Forelimb muscle (tissue), 1 donor: ENCODE measurements around the gene PIK3AP1. TPM values are rescaled to one million over a fixed set of nuclear protein-coding genes. Genes with fewer than 3 reads are reported as not detected.
"Not testable (repeated sequence)": the region's sequence is repeated elsewhere in the genome, so short reads cannot be mapped to it uniquely, and the experiment has no call there.

Experiments
- DNase-seq: peaks from one replicate; pipeline ENCODE4 v3.0.0-alpha.2; 2013; ENCODE audit warnings: low read depth
- polyA plus RNA-seq: library from polyadenylated mRNA; unstranded; fragments of 120-200 nt; gene quantifications from one replicate; pipeline ENCODE4 v1.2.1, GENCODE V29; 2013; ENCODE audit not compliant: insufficient read length

Gene PIK3AP1
- polyA plus RNA-seq, 1 donor: 1.8 TPM

DNA sequence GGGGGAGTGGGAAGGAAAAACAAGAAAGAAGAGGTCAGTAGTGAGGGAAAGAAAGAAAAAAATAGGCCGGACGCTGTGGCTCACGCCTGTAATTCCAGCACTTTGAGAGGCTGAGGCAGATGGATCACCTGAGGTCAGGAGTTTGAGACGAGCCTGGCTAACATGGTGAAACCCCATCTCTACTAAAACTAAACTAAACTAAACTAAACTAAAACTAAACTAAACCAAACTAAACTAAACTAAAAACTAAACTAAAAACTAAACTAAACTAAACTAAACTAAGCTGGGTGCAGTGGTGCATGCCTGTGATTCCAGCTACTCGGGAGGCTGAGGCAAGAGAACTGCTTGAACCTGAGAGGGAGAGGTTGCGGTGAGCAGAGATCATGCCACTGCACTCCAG lies 22.0 kb downstream of the PIK3AP1 start:
- not testable (repeated sequence) for DNase-seq

- DNase-seq: no peak
Observed at GRCh38 chr10:96697438-96697837, 22.9 kb downstream of the PIK3AP1 start.

GRCh38 chr10:96696845-96697425 lies 23.4 kb downstream of the PIK3AP1 start:
- DNase-seq: no peak

- no peak for DNase-seq
Observed at GRCh38 chr10:96695975-96696634, 24.2 kb downstream of the PIK3AP1 start.

DNA sequence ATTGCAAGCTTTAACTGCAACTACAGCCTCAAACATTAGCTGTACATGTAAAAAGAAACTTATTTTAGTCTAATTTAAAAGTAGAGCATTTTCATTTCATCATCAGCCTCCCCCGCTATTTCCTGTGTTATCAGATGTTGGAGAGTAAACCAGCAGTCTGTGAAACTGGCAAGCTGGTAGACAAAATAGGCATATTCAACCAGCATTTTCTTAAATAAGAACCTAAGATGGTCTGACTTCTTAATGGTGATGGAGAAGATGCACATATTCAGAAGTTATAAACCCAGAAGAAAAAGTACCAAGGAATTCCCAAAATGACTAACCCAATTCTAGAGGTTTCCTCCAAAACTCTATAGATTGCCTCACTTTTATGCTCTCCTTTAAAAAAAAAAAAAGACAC lies 24.9 kb downstream of the PIK3AP1 start:
- no peak for DNase-seq

DNA sequence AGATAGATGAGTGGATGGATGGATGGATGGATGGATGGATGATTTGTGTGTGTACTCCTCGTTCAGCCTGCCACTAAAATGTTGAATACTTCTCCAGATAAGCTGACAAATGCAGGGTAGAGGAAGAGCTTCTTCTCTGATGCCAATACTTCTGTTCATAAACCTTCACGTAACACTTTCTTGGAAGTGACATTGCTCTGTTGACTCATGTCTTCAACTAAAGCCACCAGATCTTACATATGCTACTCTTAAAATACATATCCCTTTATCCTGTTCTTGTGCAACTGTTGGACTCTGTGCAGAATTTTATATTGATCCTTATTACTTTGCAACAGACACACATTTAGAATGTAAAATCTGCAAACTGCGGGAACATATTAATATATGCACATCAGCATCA lies 26.9 kb downstream of the PIK3AP1 start:
- DNase-seq: no peak

GRCh38 chr10:96692427-96692826 lies 27.9 kb downstream of the PIK3AP1 start:
- DNase-seq: no peak

DNA sequence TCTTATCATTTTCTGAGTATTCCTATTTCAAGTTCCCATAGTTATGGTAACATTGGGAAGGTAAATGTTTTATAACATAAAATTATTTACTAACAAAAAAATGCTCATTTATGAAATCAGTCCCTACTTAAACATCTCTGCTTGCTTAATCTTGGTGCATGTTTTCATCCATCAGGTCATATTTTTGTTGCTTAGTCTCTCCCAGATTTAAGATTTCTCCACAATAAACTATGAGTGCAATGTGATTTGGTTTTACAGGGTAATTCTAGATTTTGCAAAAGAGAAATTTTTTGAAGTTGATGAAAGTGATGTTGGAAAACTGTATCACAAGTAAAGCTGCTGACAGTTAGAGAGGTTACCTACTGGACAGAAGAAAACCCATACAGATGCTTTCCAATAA lies 28.6 kb downstream of the PIK3AP1 start:
- DNase-seq: no peak

- no peak for DNase-seq
Observed at GRCh38 chr10:96690755-96691730, 29.3 kb downstream of the PIK3AP1 start.

DNA sequence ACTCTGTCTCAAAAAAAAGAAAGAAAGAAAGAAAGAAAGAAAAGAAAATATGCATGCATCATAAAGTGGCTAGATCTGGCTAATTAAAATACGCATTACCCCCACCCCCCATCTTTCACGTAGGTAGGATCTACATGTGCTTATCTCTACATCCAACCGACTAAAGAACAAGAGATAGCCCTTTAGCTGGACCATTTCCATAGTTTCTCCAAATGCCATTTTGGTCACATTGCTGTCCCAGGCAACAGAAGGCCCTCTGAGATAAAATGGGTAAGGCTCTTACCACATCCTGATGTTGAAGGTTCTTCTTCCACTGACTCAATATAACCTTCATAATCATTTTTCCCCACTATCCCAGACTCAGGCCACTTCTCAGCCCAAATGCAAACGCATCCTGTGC lies 31.5 kb downstream of the PIK3AP1 start:
- no peak for DNase-seq

DNA sequence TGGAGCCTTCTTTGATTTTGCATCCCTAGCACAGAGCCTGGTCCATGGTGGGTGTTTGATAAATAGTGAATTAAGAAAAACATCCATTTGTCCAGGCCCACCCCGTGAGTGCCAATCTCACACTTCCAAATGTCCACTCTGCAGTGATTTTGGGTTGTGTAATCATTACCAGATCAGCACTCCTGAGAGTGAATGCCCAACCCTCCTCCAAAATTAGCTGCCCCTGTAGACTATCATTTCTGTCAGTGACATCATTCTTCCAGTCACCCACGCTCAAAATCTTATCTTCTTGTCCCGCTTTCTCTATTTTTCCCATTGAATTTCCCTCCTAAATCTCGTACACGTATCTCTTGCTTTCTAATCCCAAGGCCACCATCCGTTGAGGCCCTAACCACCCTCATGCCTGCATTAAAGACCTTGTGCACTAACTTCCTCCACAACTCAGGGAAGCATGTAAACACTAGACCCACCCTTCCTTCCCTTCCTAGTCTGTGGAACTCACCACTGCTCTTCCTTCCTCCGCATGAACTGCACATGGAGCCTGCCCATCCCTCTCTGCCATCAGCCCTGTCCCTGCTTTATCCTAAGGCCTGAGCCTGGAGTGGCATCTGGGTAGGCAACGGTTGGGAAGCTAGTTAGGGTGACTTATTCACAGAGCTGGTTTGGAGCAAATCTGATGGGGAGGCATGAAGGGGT lies 32.8 kb downstream of the PIK3AP1 start:
- no peak for DNase-seq

GRCh38 chr10:96686514-96686913 lies 33.8 kb downstream of the PIK3AP1 start:
- DNase-seq: no peak

GRCh38 chr10:96685306-96685705 lies 35.0 kb downstream of the PIK3AP1 start:
- DNase-seq: no peak

GRCh38 chr10:96684826-96685225 lies 35.5 kb downstream of the PIK3AP1 start:
- no peak for DNase-seq

- no peak for DNase-seq
Observed at GRCh38 chr10:96683710-96684109, 36.6 kb downstream of the PIK3AP1 start.

DNA sequence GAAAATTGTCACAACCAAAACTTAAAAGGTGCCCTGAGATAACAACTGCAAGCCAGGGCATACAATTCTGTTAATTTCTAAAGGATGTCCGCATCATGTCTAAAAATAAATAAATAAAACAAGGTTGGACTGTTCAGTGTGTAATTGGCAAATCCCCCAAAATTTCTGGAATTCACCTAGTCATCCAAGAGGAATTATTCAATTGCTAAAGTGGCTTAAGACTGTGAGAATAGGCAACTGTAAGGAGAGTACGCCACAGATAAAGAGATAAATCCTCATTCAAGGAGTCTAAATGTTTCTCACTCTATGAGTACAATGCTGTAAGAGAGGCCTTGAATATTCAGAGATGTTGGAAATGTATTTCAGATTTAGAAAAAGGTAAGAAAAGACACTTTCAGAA lies 37.2 kb downstream of the PIK3AP1 start:
- DNase-seq: no peak

- no peak for DNase-seq
Observed at GRCh38 chr10:96681524-96681923, 38.8 kb downstream of the PIK3AP1 start.

DNA sequence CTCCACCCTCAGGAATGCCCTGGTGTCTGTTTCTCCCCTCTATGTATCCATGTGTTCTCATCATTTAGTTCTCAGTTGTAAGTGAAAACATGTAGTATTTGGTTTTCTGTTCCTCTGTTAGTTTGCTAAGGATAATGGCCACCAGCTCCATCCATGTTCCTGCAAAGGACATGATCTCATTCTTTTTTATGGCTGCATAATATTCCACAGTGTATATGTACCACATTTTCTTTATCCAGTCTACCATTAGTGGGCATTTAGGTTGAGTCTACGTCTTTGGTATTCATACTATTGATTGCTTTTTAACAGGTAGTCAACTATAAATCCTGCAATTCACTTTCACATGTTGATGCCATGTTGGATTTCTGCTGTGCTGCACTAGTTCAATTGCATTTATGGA lies 39.9 kb downstream of the PIK3AP1 start:
- DNase-seq: not testable (repeated sequence)

DNA sequence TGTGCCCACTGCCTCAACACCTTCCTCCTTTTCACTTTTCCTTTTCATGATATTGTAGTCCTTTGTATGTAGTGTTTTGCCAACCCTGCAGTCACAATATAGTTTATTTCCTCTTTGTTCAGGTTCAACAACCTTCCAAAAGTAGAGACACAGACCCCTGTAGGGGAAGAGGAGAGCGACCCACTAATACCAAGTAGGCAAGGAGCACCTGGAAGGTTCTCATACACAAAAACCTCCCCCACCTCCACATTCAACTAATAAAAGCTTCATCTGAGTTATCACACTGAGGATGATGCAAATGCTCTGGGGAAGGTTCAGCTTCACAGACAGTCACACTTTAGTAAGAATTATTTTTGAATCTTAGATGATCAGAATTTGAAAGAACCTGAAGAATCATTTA lies 41.6 kb downstream of the PIK3AP1 start:
- no peak for DNase-seq

GRCh38 chr10:96676272-96677112 lies 43.8 kb downstream of the PIK3AP1 start:
- DNase-seq: no peak

- no peak for DNase-seq
Observed at GRCh38 chr10:96675846-96676245, 44.5 kb downstream of the PIK3AP1 start.
